ENCODE measurements around the gene DNAJC13.
A peak's percentile ranks its signal among the peaks of the same experiment; 100 is the strongest.
"Not testable (repeated sequence)": the region's sequence is repeated elsewhere in the genome, so short reads cannot be mapped to it uniquely, and the experiment has no call there.

DNAJC13 gene, protein sequence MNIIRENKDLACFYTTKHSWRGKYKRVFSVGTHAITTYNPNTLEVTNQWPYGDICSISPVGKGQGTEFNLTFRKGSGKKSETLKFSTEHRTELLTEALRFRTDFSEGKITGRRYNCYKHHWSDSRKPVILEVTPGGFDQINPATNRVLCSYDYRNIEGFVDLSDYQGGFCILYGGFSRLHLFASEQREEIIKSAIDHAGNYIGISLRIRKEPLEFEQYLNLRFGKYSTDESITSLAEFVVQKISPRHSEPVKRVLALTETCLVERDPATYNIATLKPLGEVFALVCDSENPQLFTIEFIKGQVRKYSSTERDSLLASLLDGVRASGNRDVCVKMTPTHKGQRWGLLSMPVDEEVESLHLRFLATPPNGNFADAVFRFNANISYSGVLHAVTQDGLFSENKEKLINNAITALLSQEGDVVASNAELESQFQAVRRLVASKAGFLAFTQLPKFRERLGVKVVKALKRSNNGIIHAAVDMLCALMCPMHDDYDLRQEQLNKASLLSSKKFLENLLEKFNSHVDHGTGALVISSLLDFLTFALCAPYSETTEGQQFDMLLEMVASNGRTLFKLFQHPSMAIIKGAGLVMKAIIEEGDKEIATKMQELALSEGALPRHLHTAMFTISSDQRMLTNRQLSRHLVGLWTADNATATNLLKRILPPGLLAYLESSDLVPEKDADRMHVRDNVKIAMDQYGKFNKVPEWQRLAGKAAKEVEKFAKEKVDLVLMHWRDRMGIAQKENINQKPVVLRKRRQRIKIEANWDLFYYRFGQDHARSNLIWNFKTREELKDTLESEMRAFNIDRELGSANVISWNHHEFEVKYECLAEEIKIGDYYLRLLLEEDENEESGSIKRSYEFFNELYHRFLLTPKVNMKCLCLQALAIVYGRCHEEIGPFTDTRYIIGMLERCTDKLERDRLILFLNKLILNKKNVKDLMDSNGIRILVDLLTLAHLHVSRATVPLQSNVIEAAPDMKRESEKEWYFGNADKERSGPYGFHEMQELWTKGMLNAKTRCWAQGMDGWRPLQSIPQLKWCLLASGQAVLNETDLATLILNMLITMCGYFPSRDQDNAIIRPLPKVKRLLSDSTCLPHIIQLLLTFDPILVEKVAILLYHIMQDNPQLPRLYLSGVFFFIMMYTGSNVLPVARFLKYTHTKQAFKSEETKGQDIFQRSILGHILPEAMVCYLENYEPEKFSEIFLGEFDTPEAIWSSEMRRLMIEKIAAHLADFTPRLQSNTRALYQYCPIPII (N-terminal part only)

DNA sequence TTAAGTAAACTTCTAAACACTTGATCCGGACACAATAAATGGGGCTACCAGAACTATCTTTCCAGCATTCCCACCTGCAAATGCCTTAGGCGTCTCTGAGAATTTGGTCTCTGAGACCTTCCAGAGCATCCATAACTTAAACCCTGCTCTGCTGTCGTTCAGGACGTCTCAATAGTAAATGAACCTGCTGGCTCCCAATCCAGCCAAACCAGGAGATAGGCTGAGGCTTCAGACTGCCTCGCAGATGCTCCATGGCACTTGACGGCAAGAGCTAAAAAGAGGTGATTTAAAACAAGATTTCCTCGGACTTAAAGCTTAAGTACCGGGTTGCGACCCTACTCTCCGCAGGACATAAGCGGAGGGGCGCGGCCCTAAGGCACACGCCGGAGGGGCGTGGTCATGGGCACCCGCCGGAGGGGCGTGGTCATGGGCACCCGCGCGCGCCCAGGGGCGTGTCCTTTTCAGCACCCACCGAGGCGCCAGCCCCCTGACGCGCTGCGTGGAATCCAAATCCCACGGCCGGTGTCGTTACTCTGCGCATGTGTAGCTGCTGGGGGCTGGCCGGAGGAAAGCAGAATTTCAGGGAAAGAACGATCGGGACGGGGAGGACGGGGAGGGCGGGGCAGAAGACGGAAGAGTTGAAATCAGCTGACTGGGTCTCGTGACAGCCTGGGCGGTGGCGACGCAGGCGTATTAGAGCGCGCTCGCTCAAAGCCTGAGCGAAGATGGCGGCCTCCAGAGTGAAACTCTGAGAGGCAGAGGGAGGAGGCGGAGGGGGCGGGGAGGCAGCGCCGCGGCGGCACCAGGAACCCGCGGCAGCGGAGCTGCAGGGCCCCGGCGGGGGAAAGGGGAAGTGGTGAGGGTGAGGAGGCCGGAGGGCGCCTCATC, at the start of gene DNAJC13:
Gene DNAJC13 (plus strand): TSS at position 696 of the 888 bp plus-strand sequence. CDS start 17,049 bp downstream, outside the sequence.
- peak; percentile 95 for DNase-seq

DNA sequence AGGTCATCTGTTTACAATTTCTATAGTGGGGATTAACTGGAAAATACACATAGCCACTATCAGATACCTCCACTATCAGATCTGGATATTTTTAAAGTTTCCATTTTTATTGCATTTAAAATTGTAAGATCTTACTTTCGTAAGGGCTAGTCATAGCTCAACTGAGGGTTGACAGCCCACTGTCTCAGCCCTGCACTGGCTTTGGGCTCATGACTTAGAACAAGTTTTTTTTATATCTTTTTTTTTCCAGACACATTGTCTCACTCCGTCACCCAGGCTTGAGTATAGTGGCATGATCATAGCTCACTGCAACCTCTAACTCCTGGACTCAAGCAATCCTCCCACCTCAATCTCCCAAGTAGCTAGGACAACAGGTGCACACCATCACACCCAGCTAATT, 48.8 kb upstream of the DNAJC13 start:
- DNase-seq = no peak

DNA sequence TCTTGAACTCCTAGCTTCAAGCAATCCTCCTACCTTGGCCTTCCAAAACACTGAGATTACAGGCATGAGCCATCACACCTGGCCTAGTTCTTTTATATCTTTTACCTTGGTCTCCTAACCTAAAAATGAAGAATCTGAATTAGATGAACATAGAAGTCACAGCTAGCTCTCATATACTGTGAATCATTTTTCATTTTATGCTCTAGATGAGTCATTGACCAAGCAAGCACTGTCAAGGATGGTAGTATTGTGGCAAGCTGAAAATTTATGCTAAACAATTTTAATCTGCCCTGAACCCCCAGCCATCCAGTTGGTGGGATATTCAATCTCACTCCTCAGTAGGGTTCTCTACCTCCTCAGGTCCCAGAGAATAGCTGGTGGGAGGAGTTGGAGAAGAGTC, 48.3 kb upstream of the DNAJC13 start:
- no peak for DNase-seq

DNA sequence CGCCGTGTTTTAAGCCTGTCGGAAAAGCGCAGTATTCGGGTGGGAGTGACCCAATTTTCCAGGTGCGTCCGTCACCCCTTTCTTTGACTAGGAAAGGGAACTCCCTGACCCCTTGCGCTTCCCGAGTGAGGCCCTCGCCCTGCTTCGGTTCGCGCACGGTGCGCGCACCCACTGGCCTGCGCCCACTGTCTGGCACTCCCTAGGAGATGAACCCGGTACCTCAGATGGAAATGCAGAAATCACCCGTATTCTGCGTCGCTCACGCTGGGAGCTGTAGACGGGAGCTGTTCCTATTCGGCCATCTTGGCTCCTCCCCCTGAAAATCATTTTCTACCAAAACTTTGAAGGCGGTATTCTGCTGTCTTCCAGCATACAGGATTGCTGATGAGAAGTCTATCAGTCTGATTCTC, 40.4 kb upstream of the DNAJC13 start:
- peak; percentile 43 for DNase-seq

DNA sequence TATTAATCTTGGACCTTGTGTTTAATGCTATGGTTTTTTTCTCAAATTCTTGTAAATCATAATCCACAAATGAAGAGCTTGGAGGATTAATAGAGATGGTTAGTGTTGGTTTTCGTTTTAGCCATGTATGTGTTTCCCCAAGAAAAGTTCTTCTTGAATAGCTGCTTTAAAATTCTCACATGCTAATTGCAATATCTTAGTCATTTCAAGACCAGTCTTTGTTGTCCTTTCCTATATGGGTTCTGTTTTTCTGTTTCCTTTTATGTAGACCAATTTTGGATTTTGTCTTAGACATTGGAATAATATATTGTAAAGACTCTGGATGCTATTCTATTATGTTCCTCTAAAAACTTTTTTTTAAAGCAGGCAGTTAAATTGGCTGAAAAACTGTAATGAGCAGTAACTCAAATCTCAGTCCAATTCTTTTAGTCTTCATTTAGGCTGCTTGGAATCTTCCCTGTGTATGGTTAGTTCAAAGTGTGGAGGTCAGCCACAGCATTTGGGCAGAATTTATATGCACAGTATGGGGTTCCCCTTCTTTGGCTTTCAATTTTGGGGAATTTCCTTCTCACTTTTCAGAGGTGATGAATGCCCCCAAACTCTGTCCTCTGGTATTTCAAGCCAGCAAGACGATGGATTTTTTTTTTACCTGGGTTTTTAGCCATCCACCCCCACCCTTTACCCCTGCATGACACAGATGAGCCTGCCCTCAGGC, 39.1 kb upstream of the DNAJC13 start:
- DNase-seq = no peak

DNA sequence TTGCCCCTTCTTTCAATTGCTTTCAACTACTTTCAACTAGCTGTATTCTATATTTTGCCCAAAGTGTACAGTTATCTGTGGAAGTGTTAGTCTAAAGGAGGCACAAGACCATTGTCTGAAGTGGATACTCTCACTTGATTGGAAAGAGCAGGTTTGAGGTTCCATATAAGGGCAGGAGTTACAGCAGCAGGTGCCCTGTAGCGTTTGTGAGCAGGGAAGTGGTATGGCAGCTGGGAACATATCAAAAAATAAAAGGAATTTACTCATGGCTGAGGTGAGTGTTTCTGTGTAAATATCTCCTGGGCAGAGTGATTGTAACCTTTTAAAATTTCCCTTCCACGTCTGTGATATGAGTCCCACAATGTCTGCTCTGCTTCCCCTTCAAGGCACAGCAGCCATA, 38.5 kb upstream of the DNAJC13 start:
- DNase-seq = peak; percentile 74

DNA sequence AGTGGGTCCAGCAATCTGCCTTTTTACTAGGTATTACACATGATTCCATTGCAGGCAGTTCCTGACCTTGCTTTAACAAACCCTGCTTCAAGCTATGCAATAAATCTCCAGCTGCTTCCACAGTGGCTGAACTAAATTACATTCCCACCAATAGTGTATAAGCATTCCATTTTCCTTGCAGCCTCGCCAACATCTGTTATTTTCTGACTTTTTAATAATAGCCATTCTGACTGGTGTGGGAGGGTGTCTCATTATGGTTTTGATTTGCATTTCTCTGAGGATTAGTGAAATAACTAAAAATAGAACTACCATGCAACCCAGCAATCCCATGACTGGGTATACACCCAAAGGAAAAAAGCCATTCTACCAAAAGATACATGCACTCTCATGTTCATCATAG, 36.4 kb upstream of the DNAJC13 start:
- DNase-seq = no peak

DNA sequence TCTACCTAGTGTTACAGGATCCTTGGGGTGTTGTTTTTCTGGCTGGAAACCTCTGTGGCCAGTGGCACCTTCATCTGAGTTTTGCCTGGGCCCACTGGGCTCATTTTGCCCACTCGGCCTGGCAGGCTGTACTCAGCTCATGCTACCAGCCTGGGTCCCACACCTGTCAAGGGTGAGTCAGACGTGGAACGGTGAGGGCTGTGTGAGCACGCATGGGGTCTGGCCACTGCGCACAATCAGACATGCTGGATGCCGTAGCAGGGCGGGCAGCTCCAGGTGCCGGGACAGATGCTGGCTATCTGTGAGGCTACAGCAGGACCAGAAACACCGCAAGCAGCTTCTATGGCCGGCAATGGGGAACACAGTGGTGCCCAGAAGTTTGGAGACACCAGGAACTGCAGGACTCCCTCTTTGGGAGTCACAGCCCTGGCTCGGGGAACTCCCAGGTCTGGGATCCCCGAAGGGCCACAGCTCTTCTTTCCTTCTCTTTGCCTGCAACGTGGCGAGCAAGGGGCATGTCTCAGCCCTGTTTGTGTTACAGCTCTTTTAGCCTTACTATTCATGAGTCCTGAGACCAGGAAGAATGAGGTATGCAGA, 35.9 kb upstream of the DNAJC13 start:
- no peak for DNase-seq

DNA sequence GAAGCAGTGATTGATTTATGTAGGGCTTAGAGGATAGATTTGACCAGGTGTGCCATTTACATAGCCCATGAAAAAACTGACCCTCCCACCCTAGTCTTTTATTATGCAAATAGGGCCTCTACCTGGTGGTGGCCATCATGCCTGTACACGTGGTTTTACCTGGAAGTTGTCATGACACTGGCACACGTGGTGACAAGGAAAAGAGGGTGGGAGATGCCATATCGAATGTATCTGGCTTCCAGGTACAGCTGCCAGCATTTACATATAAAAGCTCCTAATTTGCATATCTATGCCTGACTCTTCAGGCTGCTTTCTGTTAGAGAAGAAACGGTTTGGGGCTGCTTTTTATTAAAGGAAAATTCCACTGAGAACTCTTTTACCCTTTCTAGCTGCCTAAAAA, 35.0 kb upstream of the DNAJC13 start:
- DNase-seq = no peak

DNA sequence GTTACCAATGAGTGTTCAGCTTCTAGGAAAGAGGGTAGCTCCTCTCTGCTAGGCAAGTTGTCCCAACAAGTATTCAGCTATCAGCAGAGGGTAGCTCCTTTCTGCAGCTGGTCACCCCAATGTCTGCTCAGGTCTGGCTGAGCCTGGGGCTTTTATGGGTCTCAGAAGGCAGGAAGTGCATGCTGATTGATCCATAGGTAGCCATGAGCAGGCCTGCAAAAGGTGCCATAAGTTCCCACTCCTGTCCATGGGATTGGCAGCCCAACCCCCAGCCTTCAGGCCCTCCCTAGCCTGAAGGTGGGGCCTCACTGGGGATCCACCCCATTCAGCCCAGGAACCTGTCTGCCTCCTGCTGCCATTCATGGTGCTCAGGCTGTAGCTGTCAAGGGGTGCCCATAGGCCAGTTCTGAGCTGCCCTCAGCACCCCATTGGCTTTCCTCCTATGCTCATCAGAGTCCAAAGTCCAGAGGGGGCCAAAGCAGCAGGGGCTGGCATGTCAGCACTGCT, 34.6 kb upstream of the DNAJC13 start:
- DNase-seq = no peak

DNA sequence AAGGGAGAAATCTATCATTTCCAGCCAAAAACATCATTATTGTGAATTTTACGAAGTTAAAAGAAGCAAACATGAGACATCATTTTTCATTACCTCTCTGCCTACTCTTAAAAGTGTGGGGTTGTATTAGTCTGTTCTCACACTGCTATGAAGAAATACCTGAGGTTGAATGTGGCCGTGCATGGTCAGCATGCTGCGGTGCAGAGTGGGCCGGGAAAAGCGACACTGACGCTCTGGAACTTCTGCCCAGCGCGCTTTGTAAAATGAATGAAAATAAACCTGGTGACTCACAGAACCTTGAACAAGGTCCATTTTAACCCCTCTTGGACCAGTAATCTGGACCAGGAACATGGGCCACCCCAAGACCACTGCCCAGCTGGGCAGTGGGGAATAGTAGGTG, 31.0 kb upstream of the DNAJC13 start:
- DNase-seq = no peak

DNA sequence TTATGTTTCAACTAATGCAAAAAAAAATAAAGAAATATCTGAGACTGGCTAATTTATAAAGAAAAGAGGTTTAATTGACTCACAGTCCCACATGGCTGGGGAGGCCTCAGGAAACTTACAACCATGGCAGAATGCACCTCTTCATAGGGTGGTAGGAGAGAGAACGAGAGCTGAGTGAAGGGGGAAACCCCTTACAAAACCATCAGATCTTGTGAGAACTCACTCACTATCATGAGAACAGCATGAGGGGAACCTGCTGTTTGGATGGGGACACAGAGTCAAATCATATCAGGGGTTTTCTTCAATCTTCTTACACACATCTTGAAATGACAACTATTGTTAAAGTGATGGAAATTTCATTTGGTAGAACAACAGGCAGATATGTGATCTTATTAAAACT, 24.6 kb upstream of the DNAJC13 start:
- not testable (repeated sequence) for DNase-seq

DNA sequence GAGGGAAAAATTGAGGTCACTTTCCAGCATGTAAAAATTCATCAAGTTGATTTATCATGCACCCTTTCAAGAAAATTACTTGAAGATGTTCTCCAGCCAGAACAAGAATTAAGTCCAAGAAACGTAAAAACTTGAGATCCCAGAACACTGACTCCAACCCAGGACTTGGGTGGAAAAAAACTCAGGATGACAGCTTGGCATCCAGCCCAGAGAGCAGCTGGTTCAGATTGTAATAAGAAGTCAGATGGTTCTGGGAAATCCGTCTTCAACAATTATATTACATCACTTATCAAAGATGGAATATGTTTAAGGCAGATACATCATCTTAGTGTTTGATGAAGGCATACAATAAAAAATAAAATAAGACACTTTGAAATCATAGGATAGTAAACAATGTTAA, 23.0 kb upstream of the DNAJC13 start:
- DNase-seq = no peak

DNA sequence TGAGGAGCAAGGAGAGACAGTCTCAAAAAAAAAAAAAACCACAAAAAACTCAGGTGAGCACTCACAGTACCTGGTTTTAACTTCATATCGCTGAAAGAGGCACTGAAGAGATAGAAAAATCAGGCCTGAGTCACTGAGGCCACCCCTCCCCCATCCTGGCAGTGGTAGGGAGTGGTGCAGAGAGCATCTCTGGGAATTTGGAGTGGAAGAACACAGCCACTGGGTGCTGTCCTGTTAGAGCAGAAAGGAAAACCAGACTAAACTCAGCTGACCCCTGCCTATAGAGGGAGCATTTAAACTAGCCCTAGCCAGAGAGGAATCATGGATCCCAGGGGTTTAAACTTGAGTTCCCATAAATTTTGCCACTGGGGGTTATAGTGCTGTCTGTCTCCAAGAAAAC, 22.2 kb upstream of the DNAJC13 start:
- DNase-seq = no peak

DNA sequence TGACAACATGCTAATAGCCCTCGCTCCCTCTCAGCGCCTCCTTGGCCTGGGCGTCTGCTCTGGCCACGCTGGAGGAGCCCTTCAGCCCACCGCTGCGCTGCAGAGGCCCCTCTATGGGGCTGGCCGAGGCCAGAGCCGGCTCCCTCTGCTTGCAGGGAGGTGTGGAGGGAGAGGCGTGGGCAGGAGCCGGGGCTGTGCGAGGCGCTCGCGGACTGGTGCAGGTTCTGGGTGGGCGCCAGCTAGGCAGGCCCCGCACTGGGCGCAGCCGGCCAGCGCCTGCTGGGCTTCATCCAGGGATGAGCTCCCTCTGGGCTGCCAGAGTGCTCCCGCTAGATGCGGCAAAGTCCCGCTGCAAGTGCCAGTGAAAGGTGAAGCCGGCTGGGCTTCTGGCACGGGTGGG, 21.0 kb upstream of the DNAJC13 start:
- DNase-seq = no peak

DNA sequence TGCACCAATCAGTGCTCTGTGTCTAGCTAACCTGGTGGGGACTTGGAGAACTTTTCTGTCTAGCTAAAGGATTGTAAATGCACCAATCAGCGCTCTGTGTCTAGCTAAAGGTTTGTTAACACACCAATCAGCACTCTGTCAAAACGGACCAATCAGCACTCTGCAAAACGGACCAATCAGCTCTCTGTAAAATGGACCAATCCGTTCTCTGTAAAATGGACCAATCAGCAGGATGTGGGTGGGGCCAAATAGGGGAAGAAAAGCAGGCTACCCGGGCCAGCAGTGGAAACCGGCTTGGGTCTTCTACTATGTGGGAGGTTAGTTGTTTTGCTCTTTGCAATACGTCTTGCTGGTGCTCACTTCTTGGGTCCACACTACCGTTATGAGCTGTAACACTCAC, 20.5 kb upstream of the DNAJC13 start:
- DNase-seq = not testable (repeated sequence)

DNA sequence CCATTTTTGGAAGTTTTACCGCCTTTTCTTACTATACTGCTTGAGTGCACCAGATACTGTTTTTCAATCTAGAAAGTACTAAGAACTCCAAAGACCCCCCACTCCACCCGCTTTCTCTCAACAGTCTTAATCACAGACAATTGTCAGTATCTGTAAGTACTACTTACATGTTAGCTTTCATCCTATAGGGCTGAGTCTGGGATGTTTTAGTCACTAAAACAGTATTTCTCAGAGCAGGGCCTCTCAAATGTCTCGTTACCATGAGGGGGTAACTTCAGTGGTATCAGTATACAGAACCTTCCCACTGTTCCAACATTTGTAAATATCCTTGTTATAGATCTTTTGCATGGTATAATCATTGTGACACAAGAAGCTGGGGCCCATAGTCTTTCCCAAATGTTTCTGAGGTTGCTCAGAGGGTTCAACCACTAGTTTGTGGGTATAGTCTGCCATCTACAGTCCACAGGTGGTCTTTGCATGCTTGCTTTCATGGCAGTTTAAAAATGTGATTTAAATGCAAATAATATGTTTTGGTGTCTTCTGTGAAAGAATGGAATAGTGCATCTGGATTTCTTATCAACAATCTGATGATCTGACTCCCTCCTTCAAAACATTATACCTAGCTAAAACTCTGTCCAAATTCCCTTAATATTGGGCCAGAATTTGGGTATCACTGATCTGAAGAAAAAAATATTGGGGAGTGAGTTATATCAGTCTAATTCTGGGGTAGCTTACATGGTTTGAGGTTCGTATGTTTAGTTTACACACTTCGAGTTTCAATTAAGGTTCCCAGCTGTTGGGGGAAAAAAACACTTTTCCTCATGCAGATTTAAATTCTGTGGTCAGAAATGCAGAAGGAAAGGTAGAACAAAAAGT, 18.0 kb upstream of the DNAJC13 start:
- peak; percentile 62 for DNase-seq

DNA sequence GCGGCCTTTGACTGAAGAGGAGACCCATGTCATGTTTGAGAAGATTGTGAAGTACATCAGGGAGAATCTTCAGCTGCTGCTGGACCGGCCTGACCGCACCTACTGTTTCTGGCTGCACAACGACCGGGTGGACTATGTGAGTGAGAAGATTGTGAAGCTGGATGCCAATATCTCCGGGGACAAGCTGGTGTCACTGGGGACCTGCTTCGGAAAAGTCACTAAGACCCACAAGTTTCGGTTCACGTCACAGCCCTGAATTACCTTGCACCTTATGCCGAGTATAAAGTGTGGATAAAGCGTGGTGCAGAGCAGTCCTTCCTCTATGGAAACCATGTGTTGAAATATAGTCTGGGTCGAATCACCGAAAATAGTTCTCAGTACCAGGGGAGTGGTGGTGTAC, 16.0 kb upstream of the DNAJC13 start:
- no peak for DNase-seq

DNA sequence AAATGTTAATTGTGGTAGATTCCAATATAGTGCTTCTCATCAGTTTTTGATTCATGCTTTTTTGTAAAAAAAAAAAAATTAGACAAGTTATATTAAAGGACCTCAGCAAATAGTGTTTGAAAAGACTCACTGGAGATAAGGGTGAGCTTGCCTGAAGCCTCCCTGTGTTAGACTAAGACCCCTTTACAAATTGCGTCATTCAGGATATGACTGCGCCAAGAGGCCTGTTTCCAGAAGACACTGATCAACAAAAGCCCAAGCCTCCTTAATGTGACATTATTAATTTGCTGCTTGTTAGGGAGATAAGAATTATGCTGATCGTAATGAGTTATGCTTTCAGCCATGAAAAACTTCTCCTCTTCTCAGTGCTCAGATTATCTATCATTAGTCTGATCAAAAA, 13.0 kb upstream of the DNAJC13 start:
- no peak for DNase-seq

DNA sequence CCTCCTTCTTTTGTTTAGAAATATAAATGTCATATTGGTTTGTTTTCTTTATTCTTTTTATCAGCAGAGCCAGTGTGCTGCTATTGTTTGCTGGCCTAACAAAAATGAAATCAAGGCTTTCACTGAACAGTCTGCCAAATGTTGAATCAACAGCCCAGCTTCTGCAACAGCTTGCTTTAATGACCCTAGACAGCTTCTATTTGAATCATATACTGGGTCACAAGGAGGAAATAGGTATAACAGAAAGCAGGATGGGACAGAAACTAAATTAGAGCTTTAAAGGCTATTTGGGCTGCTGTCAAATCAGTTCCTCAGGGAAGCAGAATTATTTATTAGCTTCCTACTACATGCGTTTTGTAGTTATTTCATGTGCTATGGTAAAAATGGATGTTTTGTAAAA, 12.1 kb upstream of the DNAJC13 start:
- DNase-seq = no peak

Measured in DMS53 (cell line).